AG04450 (cell line): ENCODE data around the gene ZNF747. TPM values are rescaled to one million over a fixed set of nuclear protein-coding genes. Genes with fewer than 3 reads are reported as not detected.

ENCODE experiments used
- CTCF ChIA-PET: fragments of 300-600, 350-600 bp; formaldehyde crosslinking; extraction: SDS; loops from one replicate; lab custom pipeline; 2022; ENCODE audit warnings: antibody characterized with exemption, inconsistent platforms; lab: Charles Lee
- POLR2A ChIA-PET: fragments of 350-600 bp; formaldehyde crosslinking; extraction: SDS; loops from one replicate; lab custom pipeline; 2021; ENCODE audit warnings: antibody characterized with exemption, inconsistent platforms; lab: Yijun Ruan, JAX
- DNase-seq: peaks from one replicate; pipeline ENCODE4 v3.0.0-alpha.2; 2011; ENCODE audit warnings: low read depth, low spot score
- H3K27ac ChIP-seq: one replicate; pipeline ENCODE4 v1.5.1; 2012; ENCODE audit warnings: low read depth, low read length, control low read depth
- H3K27me3 ChIP-seq: one replicate; pipeline ENCODE4 v1.6.0; 2012; ENCODE audit warnings: low read length; ENCODE audit not compliant: control insufficient read depth, insufficient read depth
- H3K4me3 ChIP-seq: 2 replicates; pipeline ENCODE4 v1.5.1; 2011; ENCODE audit warnings: mild to moderate bottlenecking, low read depth, low read length, control low read depth
- H3K9me3 ChIP-seq: 2 replicates; pipeline ENCODE4 v1.5.1; 2012; ENCODE audit warnings: low read length; ENCODE audit not compliant: control insufficient read depth, insufficient read depth
- polyA plus RNA-seq: library from polyadenylated mRNA; depleted of rRNA; stranded (reverse); fragments of >200 nt; gene quantifications from 2 replicates; pipeline ENCODE4 v1.2.3, GENCODE V29; 2011
- TF ChIP-seq, protein P1 (sequence below): IDR thresholded peaks from 2 replicates; pipeline ENCODE4 v1.5.1; 2011; ENCODE audit warnings: low read depth, low read length, control low read depth, inconsistent platforms

The ZNF747 gene
- polyA plus RNA-seq, 1 experiment = 5.0 TPM

GRCh38 chr16:30515275-30515674, 19.4 kb downstream of the ZNF747 start:
- TF ChIP-seq, protein P1, sequence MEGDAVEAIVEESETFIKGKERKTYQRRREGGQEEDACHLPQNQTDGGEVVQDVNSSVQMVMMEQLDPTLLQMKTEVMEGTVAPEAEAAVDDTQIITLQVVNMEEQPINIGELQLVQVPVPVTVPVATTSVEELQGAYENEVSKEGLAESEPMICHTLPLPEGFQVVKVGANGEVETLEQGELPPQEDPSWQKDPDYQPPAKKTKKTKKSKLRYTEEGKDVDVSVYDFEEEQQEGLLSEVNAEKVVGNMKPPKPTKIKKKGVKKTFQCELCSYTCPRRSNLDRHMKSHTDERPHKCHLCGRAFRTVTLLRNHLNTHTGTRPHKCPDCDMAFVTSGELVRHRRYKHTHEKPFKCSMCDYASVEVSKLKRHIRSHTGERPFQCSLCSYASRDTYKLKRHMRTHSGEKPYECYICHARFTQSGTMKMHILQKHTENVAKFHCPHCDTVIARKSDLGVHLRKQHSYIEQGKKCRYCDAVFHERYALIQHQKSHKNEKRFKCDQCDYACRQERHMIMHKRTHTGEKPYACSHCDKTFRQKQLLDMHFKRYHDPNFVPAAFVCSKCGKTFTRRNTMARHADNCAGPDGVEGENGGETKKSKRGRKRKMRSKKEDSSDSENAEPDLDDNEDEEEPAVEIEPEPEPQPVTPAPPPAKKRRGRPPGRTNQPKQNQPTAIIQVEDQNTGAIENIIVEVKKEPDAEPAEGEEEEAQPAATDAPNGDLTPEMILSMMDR = no peak
- ChIA-PET CTCF (no interaction called here), POLR2A (no interaction called here)
- H3K27me3 ChIP-seq = peaks cover 13% of the 10 kb centered on the region
- no peak for DNase-seq
- no peaks in the 10 kb centered on the region for H3K9me3 ChIP-seq
- no peak overlapping the region for H3K27ac ChIP-seq
- H3K4me3 ChIP-seq = no peak overlapping the region

DNA sequence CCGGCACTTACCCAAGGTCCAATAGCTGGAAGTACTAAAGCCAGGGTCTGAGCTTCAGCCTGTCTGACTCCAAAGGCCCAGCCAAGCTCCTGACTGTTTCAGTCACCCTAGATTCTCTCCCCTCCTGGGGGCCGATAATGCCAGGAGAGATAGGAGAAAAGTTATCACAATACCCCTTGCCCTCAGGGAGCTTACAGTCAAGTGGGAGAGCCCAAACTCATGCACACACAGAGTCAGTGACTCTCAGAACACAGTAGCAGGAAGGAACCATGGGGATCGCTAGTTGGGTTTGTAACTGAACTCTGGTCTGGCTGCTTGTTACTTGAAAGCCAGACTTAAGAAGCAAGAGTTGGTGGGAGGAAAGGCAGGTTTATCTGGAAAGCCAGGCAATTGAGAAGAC, 23.1 kb downstream of the ZNF747 start:
- Histone ChIP-seq H3K4me3 (no peak overlapping the region), H3K9me3 (no peaks in the 10 kb centered on the region), H3K27me3 (peaks cover 12% of the 10 kb centered on the region), H3K27ac (no peak overlapping the region)
- TF ChIP-seq, protein P1 = no peak
- DNase-seq = no peak
- ChIA-PET POLR2A (no interaction called here), CTCF (interaction anchor here (1.0 kb wide), 1 partner anchor 62 kb away, joined by 3 read pairs; no protein-coding TSS in a partner anchor)

DNA sequence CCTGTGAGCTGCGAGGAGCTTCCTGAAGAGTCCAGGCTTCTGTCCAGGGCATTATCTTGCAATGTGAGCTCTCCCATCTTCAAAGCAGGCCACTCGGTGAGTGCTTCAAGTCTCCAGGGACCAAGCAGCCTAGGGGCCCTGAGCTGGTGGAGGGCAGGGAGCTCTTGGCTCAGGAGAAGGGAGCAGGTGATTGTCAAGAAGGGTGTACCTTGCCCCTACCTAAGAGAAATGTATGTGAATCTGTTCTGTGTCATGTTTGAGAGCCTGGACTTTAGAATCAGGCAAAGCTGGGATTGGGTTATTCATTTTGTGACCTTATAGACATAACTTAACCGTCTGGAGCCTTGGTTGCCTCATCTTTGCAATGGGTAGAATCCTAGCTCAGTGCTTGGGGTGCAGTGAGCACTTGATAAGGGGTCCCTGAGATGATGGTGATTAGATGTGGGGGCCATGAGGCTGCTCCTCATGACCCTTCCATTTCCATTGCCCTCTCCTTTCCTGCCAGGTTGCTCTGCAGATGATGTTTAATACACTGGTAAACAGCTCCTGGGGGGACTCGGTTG, 24.2 kb downstream of the ZNF747 start:
- CTCF ChIA-PET = interaction anchor here (1.0 kb wide), 1 partner anchor 61 kb away, joined by 3 read pairs; no protein-coding TSS in a partner anchor

DNA sequence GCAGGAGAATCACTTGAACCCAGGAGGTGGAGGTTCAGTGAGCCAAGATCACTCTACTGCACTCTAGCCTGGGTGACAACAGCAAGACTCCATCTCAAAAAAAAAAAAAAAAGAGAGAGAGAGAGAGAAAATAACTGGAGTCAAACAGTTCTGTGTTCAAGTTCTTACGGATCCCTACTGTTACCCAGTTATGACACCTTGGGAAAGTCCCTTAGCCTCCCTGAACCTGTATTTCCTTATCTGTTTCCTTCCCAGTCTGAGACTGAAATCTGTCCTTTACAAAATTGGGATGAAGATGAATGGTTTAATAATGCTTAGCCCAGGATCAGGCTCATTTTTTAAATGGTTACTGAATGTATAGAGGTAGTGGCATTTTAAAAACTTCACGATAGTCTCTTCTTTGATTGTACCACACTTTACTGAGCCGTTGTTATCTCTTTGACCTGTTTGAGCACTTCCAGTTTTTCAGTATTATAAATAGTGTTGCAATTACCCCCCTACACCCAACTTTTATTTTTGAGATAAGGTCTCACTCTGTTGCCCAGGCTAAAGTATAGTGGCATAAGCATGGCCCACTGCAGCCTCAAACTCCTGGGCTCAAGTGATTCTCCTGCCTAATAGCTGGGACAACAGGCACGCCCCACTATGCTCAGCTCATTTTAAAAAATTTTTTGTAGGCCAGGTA, 25.4 kb downstream of the ZNF747 start:
- Histone ChIP-seq H3K27me3 (peaks cover 16% of the 10 kb centered on the region), H3K27ac (no peak overlapping the region), H3K4me3 (no peak overlapping the region), H3K9me3 (no peaks in the 10 kb centered on the region)
- POLR2A ChIA-PET = no interaction called here
- CTCF ChIA-PET = interaction anchor here (0.6 to 0.7 kb wide), 3 partner anchors 11 to 67 kb away, joined by 3 to 5 read pairs (median 5); no protein-coding TSS in a partner anchor
- TF ChIP-seq, protein P1 = no peak
- DNase-seq = no peak

More for the DNA sequence above, 24.2 kb downstream of the ZNF747 start:
- no peak overlapping the region for H3K4me3 ChIP-seq
- TF ChIP-seq, protein P1 = no peak
- H3K27me3 ChIP-seq = peaks cover 11% of the 10 kb centered on the region
- POLR2A ChIA-PET = no interaction called here
- H3K27ac ChIP-seq = no peak overlapping the region
- DNase-seq = no peak
- no peaks in the 10 kb centered on the region for H3K9me3 ChIP-seq
